Astrocyte (in vitro differentiated cells and primary cell): ENCODE results near the gene MCM3AP. TPM values are rescaled to one million over a fixed set of nuclear protein-coding genes. Genes with fewer than 3 reads are reported as not detected.

Experiments used
- DNase-seq: peaks from one replicate; pipeline ENCODE4 v3.0.0-alpha.2; 2010; ENCODE audit warnings: low read depth
- FAIRE-seq: peaks from 2 replicates; lab custom pipeline; 2011; peaks lifted over from hg19 to GRCh38; lab: Jason Lieb, UNC
- H2AFZ ChIP-seq: 2 replicates; pipeline ENCODE4 v1.6.0; 2012; ENCODE audit warnings: low read depth, low read length, inconsistent platforms
- H3K27ac ChIP-seq: 2 replicates; pipeline ENCODE4 v1.5.1; 2011; ENCODE audit warnings: low read depth, low read length, inconsistent platforms
- H3K27me3 ChIP-seq: 2 replicates; pipeline ENCODE4 v1.6.0; 2011; ENCODE audit warnings: low read length, inconsistent platforms; ENCODE audit not compliant: insufficient read depth
- H3K36me3 ChIP-seq: 2 replicates; pipeline ENCODE4 v1.5.1; 2011; ENCODE audit warnings: low read length, inconsistent platforms; ENCODE audit not compliant: insufficient read depth
- H3K4me1 ChIP-seq: 2 replicates; pipeline ENCODE4 v1.5.1; 2011; ENCODE audit warnings: low read length, inconsistent platforms; ENCODE audit not compliant: insufficient read depth
- H3K4me2 ChIP-seq: 2 replicates; pipeline ENCODE4 v1.6.0; 2012; ENCODE audit warnings: low read length, inconsistent platforms
- H3K4me3 ChIP-seq: 2 replicates; pipeline ENCODE4 v1.5.1; 2011; ENCODE audit warnings: low read depth, mild to moderate bottlenecking, low read length, inconsistent platforms; ENCODE audit not compliant: insufficient read depth
- H3K79me2 ChIP-seq: 2 replicates; pipeline ENCODE4 v1.6.0; 2012; ENCODE audit warnings: mild to moderate bottlenecking, low read length, inconsistent platforms; ENCODE audit not compliant: insufficient read depth
- H3K9ac ChIP-seq: 2 replicates; pipeline ENCODE4 v1.6.0; 2012; ENCODE audit warnings: mild to moderate bottlenecking, low read length, inconsistent platforms
- H3K9me3 ChIP-seq: 2 replicates; pipeline ENCODE4 v1.5.1; 2012; ENCODE audit warnings: low read depth, mild to moderate bottlenecking, low read length, inconsistent platforms; ENCODE audit not compliant: insufficient read depth
- H4K20me1 ChIP-seq: 2 replicates; pipeline ENCODE4 v1.6.0; 2012; ENCODE audit warnings: low read length, inconsistent platforms; ENCODE audit not compliant: insufficient read depth
- H3K27ac Mint-ChIP-seq: one replicate; pipeline ENCODE4 v1.8.0; 2021; ENCODE audit warnings: mild to moderate bottlenecking, mixed read lengths; ENCODE audit not compliant: unreplicated experiment
- H3K27me3 Mint-ChIP-seq: one replicate; pipeline ENCODE4 v1.8.0; 2021; ENCODE audit warnings: low read depth, mixed read lengths; ENCODE audit not compliant: unreplicated experiment
- H3K36me3 Mint-ChIP-seq: one replicate; pipeline ENCODE4 v1.8.0; 2021; ENCODE audit warnings: low read depth, mixed read lengths; ENCODE audit not compliant: unreplicated experiment
- H3K4me1 Mint-ChIP-seq: one replicate; pipeline ENCODE4 v1.8.0; 2021; ENCODE audit warnings: low read depth, mixed read lengths; ENCODE audit not compliant: unreplicated experiment
- H3K4me3 Mint-ChIP-seq: one replicate; pipeline ENCODE4 v1.8.0; 2021; ENCODE audit warnings: mild to moderate bottlenecking, moderate library complexity, mixed read lengths; ENCODE audit not compliant: unreplicated experiment
- H3K9me3 Mint-ChIP-seq: one replicate; pipeline ENCODE4 v1.8.0; 2021; ENCODE audit warnings: mild to moderate bottlenecking, mixed read lengths; ENCODE audit not compliant: unreplicated experiment
- CTCF ChIP-seq: IDR thresholded peaks from 2 replicates; pipeline ENCODE4 v1.5.1; 2011; ENCODE audit warnings: low read depth, mild to moderate bottlenecking, inconsistent platforms, low read length, moderate library complexity; ENCODE audit not compliant: insufficient read depth
- EZH2 ChIP-seq: IDR thresholded peaks from 2 replicates; pipeline ENCODE4 v1.6.1; 2012; ENCODE audit warnings: mild to moderate bottlenecking, low read length, inconsistent platforms; ENCODE audit not compliant: insufficient read depth
- total RNA-seq: library from RNA; stranded (reverse); gene quantifications from 2 replicates; pipeline ENCODE4 v1.2.1, GENCODE V29; 2021

MCM3AP gene
- total RNA-seq, 1 donor from 2014 or later: 84.2 TPM

GRCh38 chr21:46211376-46211775, 74.0 kb downstream of the MCM3AP start:
- DNase-seq (no peak), FAIRE-seq (no peak)
- Histone ChIP-seq H3K27ac (no peak overlapping the region), H3K4me3 (no peak overlapping the region), H3K9ac (no peak overlapping the region), H3K27me3 (no peaks in the 10 kb centered on the region), H2AFZ (no peak overlapping the region), H3K79me2 (no peaks in the 10 kb centered on the region), H4K20me1 (peaks cover 42% of the 10 kb centered on the region), H3K4me2 (no peak overlapping the region), H3K36me3 (peaks cover 2% of the 10 kb centered on the region), H3K9me3 (no peaks in the 10 kb centered on the region), H3K4me1 (no peaks in the 10 kb centered on the region)
- Mint-ChIP-seq H3K36me3 (peaks cover 5% of the 10 kb centered on the region), H3K27ac (no peak overlapping the region), H3K9me3 (no peaks in the 10 kb centered on the region), H3K27me3 (no peaks in the 10 kb centered on the region), H3K4me3 (no peak overlapping the region), H3K4me1 (peaks cover 2% of the 10 kb centered on the region)
- TF ChIP-seq CTCF (no peak), EZH2 (no peak)

- Histone ChIP-seq H4K20me1 (peaks cover 35% of the 10 kb centered on the region), H2AFZ (no peak overlapping the region), H3K27ac (no peak overlapping the region), H3K4me1 (no peaks in the 10 kb centered on the region), H3K9me3 (no peaks in the 10 kb centered on the region), H3K79me2 (no peaks in the 10 kb centered on the region), H3K9ac (no peak overlapping the region), H3K4me3 (no peak overlapping the region), H3K4me2 (no peak overlapping the region), H3K27me3 (no peaks in the 10 kb centered on the region), H3K36me3 (peaks cover 2% of the 10 kb centered on the region)
- no peak for DNase-seq
- H3K4me1 Mint-ChIP-seq: peaks cover 2% of the 10 kb centered on the region
- H3K27me3 Mint-ChIP-seq: no peaks in the 10 kb centered on the region
- FAIRE-seq: no peak
- no peak overlapping the region for H3K4me3 Mint-ChIP-seq
- TF ChIP-seq EZH2: no peak
- TF ChIP-seq CTCF: no peak
- H3K36me3 Mint-ChIP-seq: peaks cover 4% of the 10 kb centered on the region
- H3K9me3 Mint-ChIP-seq: no peaks in the 10 kb centered on the region
- H3K27ac Mint-ChIP-seq: no peak overlapping the region
Measured at GRCh38 chr21:46210378-46211136, 74.9 kb downstream of the MCM3AP start.
